HG03558 (cell line): ENCODE data around the gene GMEB2.
"Not testable (repeated sequence)": the region's sequence is repeated elsewhere in the genome, so short reads cannot be mapped to it uniquely, and the experiment has no call there.

Source experiments
- ATAC-seq: cut with Tn5 transposase; IDR thresholded peaks from one replicate; pipeline ENCODE4 v1.9.1; 2021; ENCODE audit warnings: moderate number of reproducible peaks; ENCODE audit not compliant: unreplicated experiment; ENCODE audit errors: extremely low read depth

Gene GMEB2

GRCh38 chr20:63574829-63575743 is 51.8 kb downstream of the GMEB2 start:
- no peak for ATAC-seq

GRCh38 chr20:63574156-63574828 is 52.6 kb downstream of the GMEB2 start, which contains the start of gene HELZ2:
Gene HELZ2 (minus strand): TSS chr20:63574239. CDS start chr20:63572385, 1,854 bp downstream.
- ATAC-seq = no peak

- no peak for ATAC-seq
Observed at GRCh38 chr20:63573647-63574131, 53.2 kb downstream of the GMEB2 start.

GRCh38 chr20:63572788-63573646 is 53.9 kb downstream of the GMEB2 start:
- no peak for ATAC-seq

- ATAC-seq = no peak
Observed at GRCh38 chr20:63572071-63572787, 54.7 kb downstream of the GMEB2 start.

- ATAC-seq = not testable (repeated sequence)
Observed at GRCh38 chr20:63571087-63571478, 55.8 kb downstream of the GMEB2 start.

GRCh38 chr20:63570281-63571086 is 56.4 kb downstream of the GMEB2 start:
- no peak for ATAC-seq

GRCh38 chr20:63568986-63569949 is 57.6 kb downstream of the GMEB2 start:
- ATAC-seq = no peak

- no peak for ATAC-seq
Observed at GRCh38 chr20:63568170-63568981, 58.5 kb downstream of the GMEB2 start.

GRCh38 chr20:63567386-63568169 is 59.3 kb downstream of the GMEB2 start:
- no peak for ATAC-seq

GRCh38 chr20:63567136-63567385 is 59.8 kb downstream of the GMEB2 start:
- ATAC-seq = no peak

- ATAC-seq = no peak
Observed at GRCh38 chr20:63566395-63567135, 60.3 kb downstream of the GMEB2 start.

- ATAC-seq = no peak
Observed at GRCh38 chr20:63565699-63566335, 61.1 kb downstream of the GMEB2 start.

- no peak for ATAC-seq
Observed at GRCh38 chr20:63565021-63565698, 61.7 kb downstream of the GMEB2 start.
